ENCODE results near the gene OSBP2. TPM values are rescaled to one million over a fixed set of nuclear protein-coding genes. Genes with fewer than 3 reads are reported as not detected.

OSBP2 gene
- total RNA-seq = 1 to 10 TPM; 2.3 to 3.3 (median 2.6) TPM
- 1 to 10 TPM; 1.9 to 2.9 TPM for polyA plus RNA-seq

GRCh38 chr22:30694640-30695350, at the start of gene OSBP2:
Gene OSBP2 (plus strand): TSS chr22:30694874. CDS start chr22:30694910, 36 bp downstream.
- 1 to 2% methylated on average over 45 to 87 of the region's 88 CpGs for WGBS, 2 donors
- no peaks in the 10 kb centered on the region for H3K9me3 ChIP-seq
- ATAC-seq (peak; percentile 82 to 90 (median 86)), DNase-seq (peak; percentile 40 to 89 (median 69)), FAIRE-seq (no peak)
- no peak for TF ChIP-seq CTCF (IDR thresholded peaks at IDR 0.05)
- peak within 1 kb of the TSS; percentile 85 to 97 (median 91) for H3K27ac ChIP-seq
- peak within 1 kb of the TSS; percentile 61 to 77 (median 65) for H3K4me3 ChIP-seq
- no peaks in the 10 kb centered on the region for H3K36me3 ChIP-seq
- intact Hi-C loops (cut with DNase I) = no loop called here
- H3K4me1 ChIP-seq = peaks cover 0 to 5% (median 0%) of the 10 kb centered on the region in 3 donors
- no peaks in the 10 kb centered on the region for H3K27me3 ChIP-seq

GRCh38 chr22:30646518-30647160, 48.0 kb upstream of the OSBP2 start:
- no peaks in the 10 kb centered on the region for H3K4me1 ChIP-seq
- ATAC-seq (no peak), FAIRE-seq (no peak), DNase-seq (no peak)
- no peaks in the 10 kb centered on the region for H3K27me3 ChIP-seq
- H3K9me3 ChIP-seq = no peaks in the 10 kb centered on the region
- TF ChIP-seq CTCF (IDR thresholded peaks at IDR 0.05) = no peak
- no peak overlapping the region for H3K4me3 ChIP-seq
- intact Hi-C loops (cut with DNase I) = no loop called here
- 93 to 96% methylated on average over 25 of the region's 25 CpGs for WGBS, 2 donors
- H3K36me3 ChIP-seq = no peaks in the 10 kb centered on the region
- no peak overlapping the region for H3K27ac ChIP-seq

- H3K36me3 ChIP-seq = no peaks in the 10 kb centered on the region
- no peaks in the 10 kb centered on the region for H3K9me3 ChIP-seq
- whole genome bisulfite sequencing, 2 donors = 63 to 73% methylated on average over 3 of the region's 3 CpGs
- no peak overlapping the region for H3K27ac ChIP-seq
- ATAC-seq = no peak
- intact Hi-C loops (cut with DNase I) = no loop called here
- TF ChIP-seq CTCF (IDR thresholded peaks at IDR 0.05) = no peak
- no peaks in the 10 kb centered on the region for H3K27me3 ChIP-seq
- DNase-seq = no peak
- H3K4me3 ChIP-seq = no peak overlapping the region
- no peak for FAIRE-seq
- no peaks in the 10 kb centered on the region for H3K4me1 ChIP-seq
These were observed 47.1 kb upstream of the OSBP2 start for GRCh38 chr22:30647536-30647935.

- DNase-seq = peak in 1 of 6 donors; percentile 39
- Histone ChIP-seq H3K27ac (no peak overlapping the region), H3K4me3 (no peak overlapping the region), H3K9me3 (no peaks in the 10 kb centered on the region), H3K36me3 (no peaks in the 10 kb centered on the region), H3K4me1 (no peaks in the 10 kb centered on the region), H3K27me3 (no peaks in the 10 kb centered on the region)
- no peak for FAIRE-seq
- no peak for TF ChIP-seq CTCF (IDR thresholded peaks at IDR 0.05)
- 58 to 75% methylated on average over 3 of the region's 3 CpGs for WGBS, 2 donors
- ATAC-seq = peak; percentile 64 to 79 (median 78)
- intact Hi-C loops (cut with DNase I) = no loop called here
These were observed 45.8 kb upstream of the OSBP2 start for GRCh38 chr22:30648825-30649224.

Data from pancreas (tissue), 10 donors.